ENCODE results near the gene CNTNAP2.
"Not testable (repeated sequence)": the region's sequence is repeated elsewhere in the genome, so short reads cannot be mapped to it uniquely, and the experiment has no call there.

Gene CNTNAP2

GRCh38 chr7:147570390-147570789, 1453.8 kb downstream of the CNTNAP2 start:
- DNase-seq (ENCODE audit: low spot score) = no peak

- DNase-seq (ENCODE audit: low spot score) = no peak
Measured at GRCh38 chr7:147571436-147572185, 1455.0 kb downstream of the CNTNAP2 start.

- no peak for DNase-seq (ENCODE audit: low spot score)
Measured at GRCh38 chr7:147578196-147578595, 1461.6 kb downstream of the CNTNAP2 start.

GRCh38 chr7:147579148-147579547, 1462.5 kb downstream of the CNTNAP2 start:
- DNase-seq (ENCODE audit: low spot score) = no peak

GRCh38 chr7:147584771-147585193, 1468.2 kb downstream of the CNTNAP2 start:
- DNase-seq (ENCODE audit: low spot score) = no peak

GRCh38 chr7:147586110-147586509, 1469.5 kb downstream of the CNTNAP2 start:
- no peak for DNase-seq (ENCODE audit: low spot score)

GRCh38 chr7:147586526-147586925, 1469.9 kb downstream of the CNTNAP2 start:
- peak; percentile 4 for DNase-seq (ENCODE audit: low spot score)

- DNase-seq (ENCODE audit: low spot score) = no peak
Measured at GRCh38 chr7:147593271-147594057, 1476.9 kb downstream of the CNTNAP2 start.

GRCh38 chr7:147595042-147595441, 1478.4 kb downstream of the CNTNAP2 start:
- no peak for DNase-seq (ENCODE audit: low spot score)

- DNase-seq (ENCODE audit: low spot score) = not testable (repeated sequence)
Measured at GRCh38 chr7:147598687-147599086, 1482.1 kb downstream of the CNTNAP2 start.

GRCh38 chr7:147605323-147605722, 1488.7 kb downstream of the CNTNAP2 start:
- no peak for DNase-seq (ENCODE audit: low spot score)

- DNase-seq (ENCODE audit: low spot score) = no peak
Measured at GRCh38 chr7:147607157-147607800, 1490.7 kb downstream of the CNTNAP2 start.

GRCh38 chr7:147611431-147611830, 1494.8 kb downstream of the CNTNAP2 start:
- no peak for DNase-seq (ENCODE audit: low spot score)

- no peak for DNase-seq (ENCODE audit: low spot score)
Measured at GRCh38 chr7:147635288-147635687, 1518.7 kb downstream of the CNTNAP2 start.

GRCh38 chr7:147636553-147636952, 1520.0 kb downstream of the CNTNAP2 start:
- no peak for DNase-seq (ENCODE audit: low spot score)

- DNase-seq (ENCODE audit: low spot score) = no peak
Measured at GRCh38 chr7:147638566-147638965, 1522.0 kb downstream of the CNTNAP2 start.

- no peak for DNase-seq (ENCODE audit: low spot score)
Measured at GRCh38 chr7:147639037-147639436, 1522.4 kb downstream of the CNTNAP2 start.

- no peak for DNase-seq (ENCODE audit: low spot score)
Measured at GRCh38 chr7:147639751-147640150, 1523.2 kb downstream of the CNTNAP2 start.

GRCh38 chr7:147640821-147641220, 1524.2 kb downstream of the CNTNAP2 start:
- DNase-seq (ENCODE audit: low spot score) = no peak

GRCh38 chr7:147646568-147646967, 1530.0 kb downstream of the CNTNAP2 start:
- DNase-seq (ENCODE audit: low spot score) = no peak

- no peak for DNase-seq (ENCODE audit: low spot score)
Measured at GRCh38 chr7:147650991-147651390, 1534.4 kb downstream of the CNTNAP2 start.

GRCh38 chr7:147651601-147652000, 1535.0 kb downstream of the CNTNAP2 start:
- no peak for DNase-seq (ENCODE audit: low spot score)

- no peak for DNase-seq (ENCODE audit: low spot score)
Measured at GRCh38 chr7:147653456-147653855, 1536.9 kb downstream of the CNTNAP2 start.

All from AG08395 (cell line).